Liver (tissue), 2 donors: ENCODE measurements around the gene STX2.

ENCODE experiments used
- CTCF ChIP-seq: fragments of 150-350 bp; IDR thresholded peaks from 2 replicates; pipeline ENCODE4 v1.5.1; 2017; ENCODE audit warnings: improper control_type of control experiment, low read depth, low read length; ENCODE audit not compliant: missing input control
- TF ChIP-seq, protein P1 (sequence below): IDR thresholded peaks from 2 replicates; pipeline ENCODE4 v1.6.1; 2016; ENCODE audit warnings: antibody characterized with exemption
- donor health status: healthy.

DNA sequence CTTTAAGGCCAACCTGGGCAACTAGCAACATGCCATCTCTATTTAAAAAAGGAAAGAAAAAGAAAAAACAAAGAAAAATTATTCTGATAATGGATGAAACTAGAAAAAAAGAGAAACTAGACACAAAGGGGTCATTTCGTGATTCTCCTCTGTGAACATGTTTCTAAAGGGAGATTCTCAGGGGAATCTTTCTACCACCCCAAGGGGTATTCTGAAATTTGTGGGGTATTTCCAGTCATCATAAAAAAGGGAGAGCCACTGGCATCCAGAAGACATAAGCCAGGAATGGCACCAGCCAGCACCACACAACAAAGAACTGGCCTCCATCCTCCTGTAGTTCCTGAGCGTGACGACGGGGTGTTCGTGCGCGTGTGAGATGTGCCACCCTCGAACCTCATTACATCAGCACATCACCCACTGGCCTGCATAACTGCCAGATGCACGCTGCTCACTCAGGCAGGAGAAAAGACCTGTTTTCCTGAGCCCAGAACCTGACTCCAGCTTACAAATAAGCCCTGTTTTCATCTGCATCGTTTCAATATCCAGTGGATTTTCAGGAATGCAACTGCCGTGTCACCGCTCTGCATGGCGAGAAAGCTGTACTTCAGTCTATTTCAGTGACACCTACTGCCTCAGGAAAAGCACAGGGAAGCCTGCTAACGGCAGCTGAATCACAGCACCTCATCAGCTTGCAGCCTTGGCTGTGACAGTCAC is 23.9 kb downstream of the STX2 start:
- TF ChIP-seq CTCF: no peak
- TF ChIP-seq, protein P1, sequence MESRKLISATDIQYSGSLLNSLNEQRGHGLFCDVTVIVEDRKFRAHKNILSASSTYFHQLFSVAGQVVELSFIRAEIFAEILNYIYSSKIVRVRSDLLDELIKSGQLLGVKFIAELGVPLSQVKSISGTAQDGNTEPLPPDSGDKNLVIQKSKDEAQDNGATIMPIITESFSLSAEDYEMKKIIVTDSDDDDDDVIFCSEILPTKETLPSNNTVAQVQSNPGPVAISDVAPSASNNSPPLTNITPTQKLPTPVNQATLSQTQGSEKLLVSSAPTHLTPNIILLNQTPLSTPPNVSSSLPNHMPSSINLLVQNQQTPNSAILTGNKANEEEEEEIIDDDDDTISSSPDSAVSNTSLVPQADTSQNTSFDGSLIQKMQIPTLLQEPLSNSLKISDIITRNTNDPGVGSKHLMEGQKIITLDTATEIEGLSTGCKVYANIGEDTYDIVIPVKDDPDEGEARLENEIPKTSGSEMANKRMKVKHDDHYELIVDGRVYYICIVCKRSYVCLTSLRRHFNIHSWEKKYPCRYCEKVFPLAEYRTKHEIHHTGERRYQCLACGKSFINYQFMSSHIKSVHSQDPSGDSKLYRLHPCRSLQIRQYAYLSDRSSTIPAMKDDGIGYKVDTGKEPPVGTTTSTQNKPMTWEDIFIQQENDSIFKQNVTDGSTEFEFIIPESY: no peak
